Panc1 (cell line): Measurements from ENCODE around the gene GLRA3. TPM values are rescaled to one million over a fixed set of nuclear protein-coding genes. Genes with fewer than 3 reads are reported as not detected.

Experiments
- ATAC-seq: fragments of 200-7000 bp; cut with Tn5 transposase; 2 replicates; pipeline ENCODE4 v1.9.1; 2020; ENCODE audit warnings: mild to moderate bottlenecking, moderate library complexity
- BruUV-seq: library from RNA; stranded (reverse); fragments of 400-500 nt; replicated peaks from 2 replicates; lab custom pipeline; 2021; lab: Mats Ljungman, UMichigan
- CTCF ChIA-PET: fragments of 300-600 bp; sonication (Branson Sonifier 250); formaldehyde crosslinking; loops from one replicate; lab custom pipeline; 2022; ENCODE audit warnings: antibody characterized with exemption; lab: Charles Lee
- POLR2A ChIA-PET: fragments of 300-600 bp; sonication (Branson Sonifier 250); formaldehyde crosslinking; loops from one replicate; lab custom pipeline; 2022; ENCODE audit warnings: antibody characterized with exemption; lab: Charles Lee
- DNase-seq: peaks from one replicate; pipeline ENCODE4 v3.0.0-alpha.2; 2010; ENCODE audit warnings: low read depth, low spot score
- H3K27ac ChIP-seq: 2 replicates; pipeline ENCODE4 v1.5.1; 2011; ENCODE audit warnings: mild to moderate bottlenecking, low read length, inconsistent platforms
- H3K27me3 ChIP-seq: fragments of 200-500 bp; sonication (Bioruptor generic); 2 replicates; pipeline ENCODE4 v1.6.0; 2014; ENCODE audit warnings: low read length, inconsistent platforms; ENCODE audit not compliant: control insufficient read depth, insufficient read depth
- H3K36me3 ChIP-seq: fragments of 200-500 bp; sonication (Bioruptor generic); 2 replicates; pipeline ENCODE4 v1.5.1; 2014; ENCODE audit warnings: inconsistent platforms, mild to moderate bottlenecking, low read length, moderate library complexity; ENCODE audit not compliant: control insufficient read depth, insufficient read depth
- H3K4me1 ChIP-seq: 2 replicates; pipeline ENCODE4 v1.5.1; 2011; ENCODE audit warnings: inconsistent platforms, mild to moderate bottlenecking, low read length, moderate library complexity; ENCODE audit not compliant: control insufficient read depth, insufficient read depth
- H3K4me3 ChIP-seq, 2 experiments: 2 replicates each; pipeline ENCODE4 v1.5.1; 2011 to 2012; ENCODE audit warnings: low read depth in 2 of 2, low read length in 2 of 2, mild to moderate bottlenecking in 2 of 2, inconsistent platforms in 1 of 2, moderate library complexity in 1 of 2
- H3K9me3 ChIP-seq: fragments of 200-500 bp; sonication (Bioruptor generic); 2 replicates; pipeline ENCODE4 v1.5.1; 2014; ENCODE audit warnings: low read depth, mild to moderate bottlenecking, inconsistent platforms, low read length, moderate library complexity; ENCODE audit not compliant: control insufficient read depth, insufficient read depth
- CTCF ChIP-seq: fragments of 450-650 bp; IDR thresholded peaks from 2 replicates; pipeline ENCODE4 v1.5.1; 2017; ENCODE audit warnings: mild to moderate bottlenecking
- POLR2AphosphoS5 ChIP-seq: IDR thresholded peaks from 2 replicates; pipeline ENCODE4 v1.6.1; 2012; ENCODE audit warnings: mild to moderate bottlenecking, low read depth, low read length, moderate library complexity
- REST ChIP-seq, 2 experiments: IDR thresholded peaks; 2 replicates each; pipeline ENCODE4 v1.6.1; 2011 to 2012; ENCODE audit warnings: low read depth in 2 of 2, control low read depth in 1 of 2, low read length in 1 of 2, mild to moderate bottlenecking in 1 of 2, moderate library complexity in 1 of 2; ENCODE audit not compliant: insufficient read depth in 1 of 2
- SIN3A ChIP-seq: IDR thresholded peaks from 2 replicates; pipeline ENCODE4 v1.6.1; 2012; ENCODE audit warnings: low read depth, mild to moderate bottlenecking, low read length, moderate library complexity, borderline replicate concordance; ENCODE audit not compliant: insufficient read depth
- TCF7L2 ChIP-seq: IDR thresholded peaks from 2 replicates; pipeline ENCODE4 v1.6.1; 2011; ENCODE audit warnings: mild to moderate bottlenecking, low read depth, low read length, inconsistent platforms
- in situ Hi-C: cut with HindIII; loops from 2 replicates; pipeline ENCODE4 v1.10.0; 2016; ENCODE audit warnings: low sequenced_read_pairs, low pct_unique_long_range_greater_than_20kb
- intact Hi-C: fragments of 100-400 bp; cut with micrococcal nuclease; formaldehyde crosslinking; loops from one replicate; pipeline ENCODE4 v1.10.0; 2022; ENCODE audit not compliant: unreplicated experiment
- total RNA-seq: library from RNA; stranded (reverse); gene quantifications from one replicate; pipeline ENCODE4 v1.2.1, GENCODE V29; 2021; ENCODE audit not compliant: unreplicated experiment

GLRA3 gene
- total RNA-seq, 1 experiment from 2014 or later = not detected

GRCh38 chr4:174757736-174758135, 71.3 kb downstream of the GLRA3 start:
- ATAC-seq (no peak), DNase-seq (no peak)
- in situ Hi-C loops = no loop called here

GRCh38 chr4:174753021-174753420, 76.0 kb downstream of the GLRA3 start:
- POLR2A ChIA-PET = no interaction called here
- no peak overlapping the region for H3K27ac ChIP-seq
- no peak overlapping the region for H3K4me3 ChIP-seq
- H3K4me1 ChIP-seq = no peaks in the 10 kb centered on the region
- TF ChIP-seq CTCF (no peak), REST (IDR thresholded peaks at IDR 0.05; ENCODE audit: insufficient read depth in 1 of 2, low read depth in 2 of 2, low read length in 1 of 2) (no peak), SIN3A (no peak), POLR2AphosphoS5 (no peak), TCF7L2 (no peak)
- no peaks in the 10 kb centered on the region for H3K9me3 ChIP-seq
- intact Hi-C loops (no loop called here), in situ Hi-C loops (no loop called here)
- CTCF ChIA-PET = interaction anchor here (0.5 kb wide), 1 partner anchor 1588 kb away, joined by 6 read pairs; no protein-coding TSS in a partner anchor
- no peaks in the 10 kb centered on the region for H3K36me3 ChIP-seq
- ATAC-seq = no peak
- BruUV-seq = no TSS peak
- no peaks in the 10 kb centered on the region for H3K27me3 ChIP-seq
- no peak for DNase-seq

More at GRCh38 chr4:174757736-174758135, 71.3 kb downstream of the GLRA3 start:
- H3K36me3 ChIP-seq = no peaks in the 10 kb centered on the region
- no peaks in the 10 kb centered on the region for H3K27me3 ChIP-seq
- no peak overlapping the region for H3K27ac ChIP-seq
- TF ChIP-seq TCF7L2 (no peak), REST (IDR thresholded peaks at IDR 0.05; ENCODE audit: insufficient read depth in 1 of 2, low read depth in 2 of 2, low read length in 1 of 2) (no peak), POLR2AphosphoS5 (no peak), SIN3A (no peak), CTCF (no peak)
- CTCF ChIA-PET = no interaction called here
- POLR2A ChIA-PET = no interaction called here
- no TSS peak for BruUV-seq
- H3K4me1 ChIP-seq = no peaks in the 10 kb centered on the region
- H3K4me3 ChIP-seq = no peak overlapping the region
- intact Hi-C loops = no loop called here
- H3K9me3 ChIP-seq = no peaks in the 10 kb centered on the region
